ENCODE measurements around the gene MXD4.
A peak's percentile ranks its signal among the peaks of the same experiment; 100 is the strongest.
"Not testable (repeated sequence)": the region's sequence is repeated elsewhere in the genome, so short reads cannot be mapped to it uniquely, and the experiment has no call there.

Gene MXD4

DNA sequence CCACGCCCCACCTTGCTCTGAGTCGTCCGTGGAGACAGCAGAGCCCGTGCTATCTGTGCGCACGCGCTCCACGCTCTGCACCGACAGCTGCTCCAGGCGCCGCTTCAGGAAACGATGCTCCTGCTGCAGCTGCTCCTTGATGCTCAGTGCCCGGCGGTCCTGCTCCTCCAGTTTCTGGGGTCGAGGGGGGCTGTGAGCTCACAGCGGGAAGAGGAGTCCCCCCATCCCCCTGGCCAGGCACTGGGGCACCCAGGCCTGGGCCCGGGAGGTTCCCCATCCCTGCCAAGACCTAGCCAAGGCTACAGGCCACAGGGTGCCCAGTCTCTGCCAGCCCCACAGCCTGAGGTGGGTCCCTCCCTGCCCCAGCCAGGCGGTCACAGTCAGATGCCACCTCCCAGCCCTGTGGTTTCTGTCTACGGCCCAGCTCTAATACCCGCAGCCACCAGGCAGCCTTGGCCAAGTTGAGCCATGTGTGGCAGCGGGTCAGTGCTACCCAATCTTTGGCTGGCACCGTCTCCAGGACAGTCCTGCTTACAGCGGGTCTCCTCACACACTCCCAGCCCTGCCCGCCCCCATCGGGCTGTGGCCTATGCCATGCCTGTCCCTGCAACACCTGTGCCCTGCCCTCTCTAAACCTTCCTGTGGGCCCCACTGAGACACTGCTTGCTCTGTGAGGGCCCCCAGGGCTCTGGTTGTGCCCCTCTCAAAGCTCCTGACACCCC is 10.7 kb downstream of the MXD4 start:
- peak; percentile 38 for DNase-seq (ENCODE audit: low spot score)

DNA sequence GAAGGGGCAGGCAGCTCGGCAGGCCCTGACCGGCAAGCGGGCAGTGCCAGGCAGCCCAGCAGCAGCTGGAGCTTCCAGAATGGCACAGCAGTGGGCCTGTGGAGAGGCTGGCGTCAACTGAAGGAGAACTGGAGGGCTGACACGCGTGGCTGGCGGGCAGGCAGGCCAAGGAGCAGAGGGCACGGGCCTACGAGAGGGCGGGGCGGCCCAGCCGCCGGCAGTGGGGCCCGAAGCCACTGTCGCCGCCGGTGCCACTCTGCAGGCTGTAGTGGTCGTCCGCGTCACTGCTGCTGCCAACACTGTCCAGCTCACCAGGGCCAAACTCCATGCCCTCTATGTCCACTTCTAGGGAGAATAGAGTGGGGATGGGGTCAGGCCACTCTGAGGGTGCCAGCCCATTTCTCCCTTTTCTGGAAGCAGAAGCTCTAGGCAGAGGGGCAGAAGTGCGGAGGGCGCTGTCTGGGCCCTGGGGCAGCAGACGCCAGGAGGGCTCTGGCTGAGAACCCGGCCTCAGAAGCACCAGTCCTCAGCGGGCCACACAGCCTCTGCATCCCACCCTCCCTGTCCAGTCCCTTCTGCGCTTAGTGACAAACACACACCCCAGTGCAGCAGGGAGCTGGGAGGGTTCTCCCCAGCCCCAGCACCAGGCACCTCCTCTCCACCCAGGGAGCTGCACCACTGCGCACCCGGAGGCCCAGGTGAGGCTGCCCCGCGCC is 11.4 kb downstream of the MXD4 start:
- no peak for DNase-seq (ENCODE audit: low spot score)

DNA sequence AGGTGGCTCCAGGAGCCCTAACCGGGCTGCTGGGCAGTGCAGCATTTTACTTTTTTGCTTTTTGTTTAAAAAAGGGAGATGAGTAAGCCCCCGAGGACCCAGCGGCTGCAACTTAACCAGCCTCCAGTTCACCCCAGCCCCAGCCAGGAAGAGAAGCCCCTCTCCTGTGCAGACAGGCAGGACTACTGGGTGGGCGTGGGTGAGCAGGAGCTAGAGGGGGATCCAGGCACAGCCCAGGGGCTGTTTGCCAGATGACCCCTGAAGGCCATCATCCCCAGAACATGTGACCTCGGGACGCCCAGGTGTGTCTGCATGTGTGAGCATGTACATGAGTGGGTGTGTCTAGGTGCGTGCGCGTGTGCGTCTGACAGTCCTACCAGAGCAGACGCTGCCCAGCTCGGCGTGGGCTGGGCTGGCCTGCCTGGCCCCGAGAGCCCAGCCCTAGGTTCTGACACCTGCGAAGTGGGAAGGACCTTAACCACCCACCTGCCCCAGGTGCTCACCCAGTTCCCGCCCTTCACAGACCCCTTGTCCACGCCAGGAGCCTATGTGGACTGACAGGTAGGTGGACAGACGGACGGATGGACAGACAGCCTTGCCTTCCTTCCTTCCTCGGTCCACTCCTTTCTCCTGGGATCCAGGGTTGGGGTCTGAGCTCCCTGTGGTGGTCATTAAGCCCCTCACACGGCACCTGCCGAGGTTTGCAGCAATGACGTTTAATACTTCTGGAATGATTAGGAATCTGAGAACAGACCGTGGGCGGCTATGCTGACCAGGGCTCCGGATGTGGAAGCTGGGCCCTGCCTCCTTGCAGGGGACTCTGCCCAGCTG is 12.2 kb downstream of the MXD4 start:
- DNase-seq (ENCODE audit: low spot score) = no peak

DNA sequence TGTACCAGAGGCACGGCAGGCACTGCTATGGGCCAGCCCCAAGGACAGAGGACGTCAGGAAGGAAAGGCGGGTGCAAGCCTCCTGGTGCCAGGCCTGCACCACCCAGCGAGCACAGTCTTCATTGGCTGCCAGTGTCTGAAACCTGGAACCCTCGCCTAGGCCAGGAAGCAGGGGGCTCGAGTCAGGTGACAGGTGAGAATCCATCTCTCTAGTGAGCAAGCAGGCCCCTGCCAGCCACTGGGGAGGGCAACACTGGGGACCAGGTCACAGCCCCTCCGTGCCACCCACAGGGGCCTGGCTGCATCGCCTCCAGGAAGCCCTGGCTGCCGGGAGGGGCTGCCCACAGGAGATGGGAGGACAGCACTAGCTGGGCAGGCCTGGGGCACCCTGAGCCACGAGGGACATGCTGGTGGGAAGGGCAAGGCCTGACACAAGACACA is 13.1 kb downstream of the MXD4 start:
- DNase-seq (ENCODE audit: low spot score) = no peak

DNA sequence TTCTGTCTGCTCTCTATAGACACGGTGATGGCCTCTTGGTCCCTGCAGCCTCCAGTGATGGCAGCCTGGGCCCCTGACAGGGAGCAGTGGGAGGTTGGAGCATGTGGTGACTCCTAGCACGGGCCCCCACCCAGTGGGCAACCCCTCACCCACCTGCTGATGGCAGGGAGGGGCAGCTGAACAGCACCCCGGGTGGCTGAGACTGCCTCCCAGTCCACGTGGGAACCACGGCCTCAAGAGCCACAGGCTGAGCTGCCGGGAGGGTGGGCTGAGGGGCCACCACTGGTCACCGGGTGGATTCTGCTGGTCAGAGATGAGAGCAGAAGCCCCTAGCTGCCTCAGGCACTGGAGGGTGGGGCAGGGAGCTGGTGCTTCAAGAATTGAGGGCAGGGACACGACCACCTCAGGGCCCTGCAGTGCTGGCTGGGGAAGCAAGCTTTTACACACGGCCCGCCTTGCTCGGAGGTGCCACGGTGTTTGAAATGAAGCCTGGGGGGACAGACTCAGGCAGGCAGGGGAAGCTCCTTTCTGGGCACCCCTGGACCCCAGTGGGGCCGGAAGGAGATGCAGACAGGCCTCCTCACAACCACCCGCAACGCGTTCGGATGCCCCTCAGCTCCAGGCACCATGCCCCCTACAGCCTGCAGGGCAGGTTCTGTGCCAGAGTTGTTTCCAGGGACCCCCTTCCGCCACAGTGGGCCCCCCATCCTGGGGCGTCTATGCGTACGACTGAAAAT is 13.7 kb downstream of the MXD4 start:
- DNase-seq (ENCODE audit: low spot score) = no peak

DNA sequence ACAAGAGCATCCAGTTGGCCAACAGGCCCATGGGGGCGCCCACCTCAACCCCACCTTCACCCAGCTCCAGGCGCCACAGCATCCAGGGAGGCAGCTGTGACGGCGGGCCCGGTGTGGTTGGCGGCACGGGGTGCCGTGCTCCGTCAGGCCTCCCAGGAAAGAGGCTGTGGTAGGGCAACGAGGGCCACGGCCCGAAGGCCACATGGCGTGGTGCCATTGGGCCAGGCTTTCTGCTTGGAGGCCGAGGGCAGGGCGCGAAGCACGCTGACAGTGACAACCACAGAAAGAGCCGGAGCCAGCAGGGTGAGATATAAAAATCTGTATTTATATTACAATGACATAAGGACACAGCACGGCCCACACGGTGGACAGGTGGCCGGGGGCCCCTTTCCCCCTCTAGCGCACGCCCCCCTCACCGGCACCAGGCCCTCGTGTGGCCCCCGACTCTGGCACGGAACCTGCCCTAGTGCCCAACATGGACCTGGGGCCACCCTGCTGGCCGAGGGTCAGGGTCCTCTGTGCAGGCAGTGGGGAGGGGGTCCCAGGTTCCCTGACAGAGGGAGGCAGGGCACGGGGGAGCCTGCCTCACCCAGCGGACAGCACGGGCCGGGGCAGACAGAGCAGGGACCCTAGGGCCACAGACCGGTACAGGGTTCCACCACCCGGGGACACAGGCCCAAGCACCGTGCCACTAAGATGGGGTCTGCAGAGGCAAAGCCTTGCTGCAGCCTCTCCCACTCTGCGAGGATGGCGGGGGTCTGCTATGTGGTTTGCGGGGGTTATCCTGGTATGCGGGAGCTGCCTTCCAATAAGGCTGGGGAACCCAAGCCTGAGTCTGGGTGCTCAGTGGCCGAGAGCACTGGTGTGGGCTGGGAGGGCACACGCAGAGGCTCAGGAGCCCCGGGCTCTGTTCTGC is 14.5 kb downstream of the MXD4 start:
- DNase-seq (ENCODE audit: low spot score) = no peak

DNA sequence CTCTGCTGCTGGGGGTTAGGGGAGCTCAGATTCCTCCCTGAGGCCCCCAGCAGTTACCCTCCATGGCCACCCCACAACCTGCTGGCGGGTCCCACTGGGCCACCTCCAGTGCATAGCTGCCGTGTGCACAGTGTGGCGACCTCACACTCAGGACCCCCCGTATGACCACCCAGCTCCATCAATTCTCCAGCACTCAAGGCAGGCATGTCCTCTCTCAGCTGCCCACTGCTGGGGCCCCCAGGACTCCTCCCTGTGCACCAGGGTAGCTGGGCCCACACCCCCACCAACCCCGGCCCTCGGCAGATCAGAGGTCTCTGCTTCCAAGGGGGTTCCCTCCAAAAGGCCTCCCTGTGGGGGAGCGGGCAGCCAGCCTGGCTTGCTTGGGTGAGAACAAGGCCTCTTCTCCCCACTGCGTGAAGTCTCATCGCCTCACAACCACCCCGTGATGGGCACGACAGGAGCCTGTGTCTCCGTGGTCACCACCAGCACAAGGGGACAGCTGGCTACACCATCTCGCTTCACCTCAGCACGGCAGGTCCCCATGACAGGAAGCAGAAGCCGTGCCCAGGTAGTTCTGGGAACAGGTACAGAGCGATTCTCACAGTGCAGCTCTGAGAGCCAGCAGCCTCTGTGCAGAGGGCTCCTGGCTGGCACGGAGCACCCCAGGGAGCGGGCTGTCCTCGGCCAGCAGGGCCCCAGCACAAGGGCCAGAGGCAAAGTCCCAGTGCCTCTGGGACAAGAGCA is 15.4 kb downstream of the MXD4 start:
- peak; percentile 37 for DNase-seq (ENCODE audit: low spot score)

DNA sequence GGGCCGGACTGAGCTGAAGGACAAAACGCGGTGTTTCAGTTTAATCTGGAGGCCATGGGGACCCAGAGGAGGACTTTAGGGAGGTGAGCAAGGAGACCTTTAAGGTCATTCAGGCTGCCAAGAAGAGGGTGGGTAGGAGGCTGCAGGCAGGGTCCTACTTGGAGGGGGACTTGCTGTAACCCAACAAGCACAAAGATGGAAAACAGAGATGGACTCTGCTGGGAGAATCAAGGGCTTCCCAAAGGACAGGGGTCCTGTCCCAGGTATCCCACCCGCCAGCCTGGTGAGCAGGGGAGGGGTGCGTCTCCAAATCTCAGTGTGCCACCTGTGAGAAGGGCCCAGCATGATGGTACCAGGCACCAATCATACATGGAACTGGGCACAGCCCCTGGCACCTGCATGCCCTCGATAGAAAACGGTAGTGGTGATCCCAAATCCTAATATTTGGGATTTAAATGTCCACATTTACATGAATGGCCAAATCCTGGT is 16.1 kb downstream of the MXD4 start:
- no peak for DNase-seq (ENCODE audit: low spot score)

DNA sequence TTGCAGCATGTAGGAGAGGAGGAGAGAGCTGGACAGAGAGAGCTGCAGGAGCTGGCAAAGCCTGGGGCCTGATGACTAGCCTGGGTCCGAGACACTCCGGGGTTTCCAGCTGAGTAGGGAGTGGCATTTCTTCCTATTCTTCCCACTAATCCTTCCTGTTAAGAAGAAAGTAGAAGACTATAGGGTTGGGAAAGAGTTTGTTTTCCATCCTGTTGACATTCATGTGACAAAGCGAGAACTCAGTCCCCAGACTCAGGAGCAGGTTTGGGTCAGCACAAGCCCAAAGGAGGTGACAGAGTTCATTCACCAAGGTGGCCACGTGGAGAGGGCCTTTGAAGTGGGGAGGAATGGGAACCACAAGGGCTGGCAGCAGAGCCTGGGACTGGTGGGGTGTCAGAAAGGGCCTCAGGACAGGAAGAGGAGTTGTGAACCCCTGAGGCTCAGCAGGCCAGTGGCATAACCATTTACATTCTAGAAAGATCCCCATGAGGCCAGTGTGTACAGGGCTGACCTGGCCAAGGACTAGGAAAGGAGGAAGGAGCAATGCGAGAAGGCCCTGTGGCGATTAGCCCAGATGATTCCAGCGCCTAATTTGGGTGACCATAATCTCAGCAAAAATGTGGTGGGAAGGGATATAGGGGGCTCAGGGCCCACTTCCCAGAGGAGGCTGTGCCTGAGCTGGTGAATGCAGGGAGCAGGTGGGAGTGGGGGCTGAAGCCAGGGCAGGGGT is 16.7 kb downstream of the MXD4 start:
- DNase-seq (ENCODE audit: low spot score) = no peak

DNA sequence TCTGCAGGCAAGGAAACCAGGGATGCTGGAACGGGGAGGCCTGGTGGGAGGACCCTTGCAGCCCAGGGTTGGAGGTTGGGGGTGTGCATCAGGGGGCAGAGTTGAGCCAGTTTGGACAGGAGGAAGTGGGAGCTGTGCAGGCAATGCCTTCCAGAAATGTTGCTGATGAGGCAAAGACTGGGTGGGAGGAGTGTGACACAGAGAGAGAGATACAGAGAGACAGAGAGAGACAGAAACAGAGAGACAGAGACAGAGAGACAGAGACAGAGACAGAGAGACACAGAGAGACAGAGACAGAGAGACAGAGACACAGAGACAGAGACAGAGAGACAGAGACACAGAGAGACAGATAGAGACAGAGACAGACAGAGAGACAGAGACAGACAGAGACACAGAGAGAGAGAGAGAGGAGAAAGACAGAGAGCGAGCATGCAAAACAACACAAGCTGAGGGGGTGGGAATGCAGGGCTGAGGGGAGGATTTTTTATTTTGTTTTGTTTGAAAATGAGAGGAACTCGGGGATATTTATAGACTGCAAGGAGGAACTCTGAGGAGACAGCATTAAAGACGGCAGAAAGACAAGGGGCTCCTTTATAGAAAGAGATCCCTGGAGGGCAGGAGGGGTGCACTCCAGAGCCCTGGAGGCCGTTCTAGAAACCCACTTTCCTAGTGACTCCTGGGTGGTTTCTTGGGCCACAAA is 18.1 kb downstream of the MXD4 start:
- peak; percentile 63 for DNase-seq (ENCODE audit: low spot score)

DNA sequence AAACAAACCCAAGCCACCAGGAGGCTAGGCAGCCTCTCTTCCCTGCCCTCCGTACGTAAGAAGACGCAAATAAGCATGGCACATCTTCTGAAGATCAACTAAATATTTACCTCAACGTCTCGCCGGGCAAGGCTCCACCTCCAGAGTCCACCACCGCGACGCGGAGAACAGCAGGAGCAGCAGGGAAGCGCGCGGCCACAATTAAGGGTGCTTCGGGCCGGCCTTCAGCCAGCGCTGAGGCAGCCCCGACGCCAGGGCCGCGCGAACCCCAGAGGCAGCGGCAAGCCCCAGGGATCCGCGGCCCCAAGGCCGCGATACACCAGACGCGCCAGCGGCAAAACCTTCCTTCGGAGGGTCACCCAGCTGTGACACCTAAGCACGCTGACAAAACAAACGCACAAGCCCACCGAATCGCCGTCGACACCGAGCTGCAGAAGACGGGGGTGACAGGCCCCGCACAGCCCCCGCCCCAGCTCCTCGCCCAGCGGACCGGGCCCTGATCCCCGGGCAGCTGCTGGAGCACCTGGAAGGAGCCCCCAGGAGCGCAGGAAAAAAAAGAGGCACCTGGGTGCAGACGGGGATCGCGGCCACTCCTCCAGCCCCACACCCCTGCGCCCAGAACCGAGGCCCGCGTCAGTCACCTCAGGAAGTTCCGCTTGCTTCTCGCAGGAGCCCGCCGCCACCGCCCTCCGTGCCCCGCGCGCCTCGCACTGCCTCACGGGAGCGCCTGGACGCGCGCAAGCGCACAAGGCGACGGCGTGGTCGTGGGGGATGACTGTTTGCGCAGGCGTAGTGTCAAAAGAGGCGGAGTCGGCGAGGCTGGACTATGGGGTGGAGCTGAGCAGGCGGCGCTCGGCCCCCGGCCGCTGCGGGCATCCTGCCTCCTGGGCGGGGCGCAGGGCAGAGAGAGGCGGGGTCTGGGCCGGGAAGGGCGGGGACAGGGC is 20.2 kb downstream of the MXD4 start, which contains the start of the genes HAUS3 and POLN:
TSS of gene HAUS3 (minus strand) at position 712 of the 944 bp plus-strand sequence. CDS start 1,175 bp downstream, outside the sequence.
TSS of gene POLN (minus strand) at position 712 of the 944 bp plus-strand sequence. CDS start 12,890 bp downstream, outside the sequence.
- DNase-seq (ENCODE audit: low spot score) = peak; percentile 96

DNA sequence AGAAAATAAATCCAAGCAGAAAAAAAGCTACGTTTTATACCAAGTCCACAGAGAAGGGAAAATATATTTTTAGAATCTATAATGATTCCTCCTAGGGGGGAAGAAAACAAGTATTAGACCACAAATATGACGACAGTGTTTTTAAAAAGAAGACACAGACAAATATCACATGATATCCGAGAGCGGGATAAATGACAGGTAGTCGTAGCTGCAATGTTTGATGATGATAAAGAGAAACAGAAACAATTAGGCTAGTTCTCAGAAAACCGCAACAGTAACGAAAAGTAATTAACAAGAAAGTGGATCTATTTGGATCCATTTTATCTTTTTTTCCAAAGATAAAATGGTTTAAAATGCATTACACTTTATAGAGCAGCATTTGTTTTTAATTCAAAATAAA is 20.9 kb downstream of the MXD4 start:
- no peak for DNase-seq (ENCODE audit: low spot score)

DNA sequence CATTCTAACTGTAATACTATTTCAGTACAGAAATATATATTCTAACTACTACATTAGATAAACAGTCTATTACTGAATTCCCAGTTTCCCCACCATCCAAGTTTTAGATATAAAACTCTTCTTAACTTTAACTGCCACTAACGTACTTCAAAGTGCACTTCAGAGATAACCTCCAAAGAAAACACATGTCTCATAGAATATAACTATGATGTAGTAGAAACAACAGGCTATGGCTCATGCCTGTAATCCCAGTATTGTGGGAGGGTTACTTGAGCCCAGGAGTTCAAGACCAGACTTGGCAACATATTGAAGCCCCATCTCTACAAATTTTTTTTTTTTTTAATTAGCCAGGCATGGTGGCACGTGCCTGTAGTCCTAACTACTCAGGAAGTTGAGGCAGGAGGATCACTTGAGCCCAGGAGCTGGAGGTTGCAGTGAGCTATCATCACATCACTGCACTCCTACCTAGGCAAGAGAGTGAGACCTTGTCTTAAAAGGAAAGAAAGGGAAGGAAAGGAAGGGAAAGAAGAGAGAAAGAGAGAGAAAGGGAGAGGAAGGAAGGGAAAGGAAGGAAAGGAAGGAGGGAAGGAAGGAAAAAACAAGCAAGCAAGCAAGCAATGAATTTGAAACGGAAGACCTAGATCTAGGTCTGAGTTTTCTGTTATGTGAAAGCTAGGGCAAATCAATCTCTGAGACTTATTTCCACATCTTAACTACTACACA is 24.8 kb downstream of the MXD4 start:
- no peak for DNase-seq (ENCODE audit: low spot score)

DNA sequence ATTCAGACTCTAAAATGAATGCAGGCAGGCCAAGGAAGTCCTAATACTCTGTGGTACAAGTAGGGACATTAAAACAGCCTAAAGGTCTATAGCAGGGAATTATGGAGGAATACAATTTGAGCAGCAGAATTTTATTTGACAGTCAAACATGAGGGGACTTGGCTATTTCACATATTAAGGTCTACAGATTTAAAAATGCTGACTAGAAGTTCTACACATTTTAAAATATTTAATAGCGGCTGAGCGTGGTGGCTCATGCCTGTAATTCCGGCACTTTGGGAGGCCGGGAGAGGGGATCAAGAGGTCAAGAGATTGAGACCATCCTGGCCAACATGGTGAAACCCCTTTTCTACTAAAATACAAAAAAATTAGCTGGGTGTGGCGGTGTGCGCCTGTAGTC is 30.8 kb downstream of the MXD4 start:
- no peak for DNase-seq (ENCODE audit: low spot score)

DNA sequence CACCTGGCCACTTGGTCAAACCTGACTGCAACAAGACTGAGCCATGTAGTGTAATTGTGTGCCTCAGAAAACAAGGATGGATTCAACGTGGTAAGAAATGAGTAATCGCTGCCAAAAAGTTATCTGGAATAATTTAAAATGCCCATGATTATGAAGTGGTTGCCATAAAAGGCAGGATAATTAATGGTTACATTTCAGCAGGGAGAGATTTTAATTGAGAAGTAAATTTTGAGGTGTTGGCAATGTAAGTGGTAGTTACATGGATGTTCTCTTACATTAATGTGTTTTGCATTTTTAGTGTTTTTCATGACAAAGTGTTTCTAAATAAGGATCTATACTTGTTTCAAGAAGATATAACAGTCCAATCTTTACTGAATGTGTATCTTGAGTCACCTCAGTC is 35.6 kb downstream of the MXD4 start:
- no peak for DNase-seq (ENCODE audit: low spot score)

DNA sequence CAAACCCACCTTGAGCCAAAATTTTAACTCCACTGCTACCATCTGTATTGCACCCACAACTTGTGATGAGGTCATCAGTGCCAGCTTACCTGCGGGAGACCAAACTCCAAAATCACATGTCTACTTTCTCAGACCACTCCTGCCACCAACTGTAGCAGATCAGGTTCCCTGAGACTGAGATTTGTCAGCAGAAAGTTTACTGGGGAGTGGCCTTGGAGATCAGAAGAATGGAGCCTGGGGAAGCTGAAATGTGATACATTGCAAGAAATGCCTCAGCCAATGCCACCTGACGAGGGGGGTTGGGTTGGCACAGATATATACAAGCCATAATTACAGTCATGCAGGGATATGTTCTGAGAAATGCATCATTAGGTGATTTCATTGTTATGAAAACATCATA is 39.1 kb downstream of the MXD4 start:
- no peak for DNase-seq (ENCODE audit: low spot score)

DNA sequence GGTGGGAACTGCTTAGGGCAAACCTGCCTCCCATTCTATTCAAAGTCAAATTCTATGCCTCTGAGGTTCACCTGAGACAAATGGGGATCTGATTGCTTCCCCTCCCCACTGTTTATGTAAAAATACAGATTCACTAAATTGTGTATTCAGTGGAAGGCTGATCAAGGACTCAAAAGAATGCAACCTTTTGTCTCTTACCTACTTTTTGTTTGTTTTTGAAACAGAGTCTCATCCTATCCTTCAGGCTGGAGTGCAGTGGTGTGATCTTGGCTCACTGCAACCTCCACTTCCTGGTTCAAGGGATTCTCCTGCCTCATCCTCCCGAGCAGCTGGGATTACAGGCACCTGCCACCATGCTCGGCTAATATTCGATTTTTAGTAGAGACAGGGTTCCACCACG is 40.5 kb downstream of the MXD4 start:
- DNase-seq (ENCODE audit: low spot score) = not testable (repeated sequence)

Data from cerebellar cortex (tissue), 1 donor.